ENCODE results near the gene TFCP2L1.

- no peak for TF ChIP-seq YY1 (tag by site-specific recombination; IDR thresholded peaks at IDR 0.05)
- TF ChIP-seq ZNF239 (tag by site-specific recombination; IDR thresholded peaks at IDR 0.05): no peak
- no peak for TF ChIP-seq YY2 (tag by site-specific recombination; IDR thresholded peaks at IDR 0.05)
- TF ChIP-seq CTCF (tag by site-specific recombination; IDR thresholded peaks at IDR 0.05): no peak
- TF ChIP-seq BCL11A (tag by site-specific recombination; IDR thresholded peaks at IDR 0.05; ENCODE audit: low read depth): no peak
- TF ChIP-seq PRDM10 (tag by site-specific recombination; IDR thresholded peaks at IDR 0.05): no peak
- TF ChIP-seq ZNF133 (tag by site-specific recombination; IDR thresholded peaks at IDR 0.05): no peak
- TF ChIP-seq ATF2 (tag by site-specific recombination; IDR thresholded peaks at IDR 0.05; ENCODE audit: low read depth): no peak
- TF ChIP-seq REPIN1 (tag by site-specific recombination; IDR thresholded peaks at IDR 0.05; ENCODE audit: low read depth): no peak
- no peak for TF ChIP-seq ZBTB49 (tag by site-specific recombination; IDR thresholded peaks at IDR 0.05; ENCODE audit: low read depth)
- TF ChIP-seq ZNF768 (tag by site-specific recombination; IDR thresholded peaks at IDR 0.05): no peak
Measured at GRCh38 chr2:121236650-121237180, 48.3 kb downstream of the TFCP2L1 start.
